NB4 (cell line): ENCODE data around the gene IL3RA.

Source experiments
- MYC ChIP-seq: IDR thresholded peaks from 2 replicates; pipeline ENCODE4 v1.6.1; 2011; ENCODE audit warnings: low read depth, low read length
- POLR2A ChIP-seq: IDR thresholded peaks from 2 replicates; pipeline ENCODE4 v1.6.1; 2011; ENCODE audit warnings: mild to moderate bottlenecking; ENCODE audit not compliant: insufficient read length; ENCODE audit errors: extremely low read depth
- TF ChIP-seq, protein P1 (sequence below): IDR thresholded peaks from one replicate; pipeline ENCODE4 v1.5.1; 2012; ENCODE audit warnings: low read depth, low read length
- TF ChIP-seq, protein P2 (sequence below): IDR thresholded peaks from 2 replicates; pipeline ENCODE4 v1.6.1; 2011; ENCODE audit warnings: low read depth, low read length

DNA sequence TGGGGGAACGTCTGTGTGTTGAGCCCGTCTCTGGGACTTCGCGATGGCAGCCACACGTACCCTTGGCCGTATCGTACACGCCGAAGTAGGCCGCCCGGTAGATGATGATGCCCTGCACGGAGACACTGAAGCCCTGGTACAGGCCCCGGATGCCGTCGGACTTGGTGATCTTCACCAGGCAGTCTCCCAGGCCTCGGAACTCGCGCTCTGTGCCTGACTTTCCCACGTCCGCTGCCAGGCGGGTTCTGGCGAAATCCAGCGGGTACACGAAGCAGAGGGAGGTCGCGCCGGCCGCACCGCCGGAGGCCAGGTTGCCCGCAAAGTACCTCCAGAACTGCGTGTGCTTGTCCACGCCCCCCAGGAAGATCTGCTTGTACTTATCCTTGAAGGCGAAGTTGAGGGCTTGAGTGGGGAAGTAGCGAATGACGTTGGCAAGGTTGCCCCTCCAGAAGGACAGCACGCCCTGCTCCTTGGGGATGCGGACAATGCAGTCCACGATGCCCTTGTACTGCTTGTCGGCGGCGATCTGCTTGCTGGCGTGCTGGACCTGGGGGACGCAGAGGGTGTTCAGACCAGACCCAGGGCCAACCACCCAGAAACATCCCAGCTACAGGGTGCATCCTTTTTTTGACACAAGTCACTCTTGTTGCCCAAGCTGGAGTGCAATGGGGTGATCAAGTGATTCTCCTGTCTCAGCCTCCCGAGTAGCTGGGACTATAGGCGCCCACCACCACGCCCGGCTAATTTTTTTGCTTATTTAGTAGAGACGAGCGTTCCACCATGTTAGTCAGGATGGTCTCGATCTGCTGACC is 52.8 kb downstream of the IL3RA start:
- TF ChIP-seq, protein P1, sequence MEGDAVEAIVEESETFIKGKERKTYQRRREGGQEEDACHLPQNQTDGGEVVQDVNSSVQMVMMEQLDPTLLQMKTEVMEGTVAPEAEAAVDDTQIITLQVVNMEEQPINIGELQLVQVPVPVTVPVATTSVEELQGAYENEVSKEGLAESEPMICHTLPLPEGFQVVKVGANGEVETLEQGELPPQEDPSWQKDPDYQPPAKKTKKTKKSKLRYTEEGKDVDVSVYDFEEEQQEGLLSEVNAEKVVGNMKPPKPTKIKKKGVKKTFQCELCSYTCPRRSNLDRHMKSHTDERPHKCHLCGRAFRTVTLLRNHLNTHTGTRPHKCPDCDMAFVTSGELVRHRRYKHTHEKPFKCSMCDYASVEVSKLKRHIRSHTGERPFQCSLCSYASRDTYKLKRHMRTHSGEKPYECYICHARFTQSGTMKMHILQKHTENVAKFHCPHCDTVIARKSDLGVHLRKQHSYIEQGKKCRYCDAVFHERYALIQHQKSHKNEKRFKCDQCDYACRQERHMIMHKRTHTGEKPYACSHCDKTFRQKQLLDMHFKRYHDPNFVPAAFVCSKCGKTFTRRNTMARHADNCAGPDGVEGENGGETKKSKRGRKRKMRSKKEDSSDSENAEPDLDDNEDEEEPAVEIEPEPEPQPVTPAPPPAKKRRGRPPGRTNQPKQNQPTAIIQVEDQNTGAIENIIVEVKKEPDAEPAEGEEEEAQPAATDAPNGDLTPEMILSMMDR = no peak
- TF ChIP-seq POLR2A (no peak), MYC (no peak)
- TF ChIP-seq, protein P2, sequence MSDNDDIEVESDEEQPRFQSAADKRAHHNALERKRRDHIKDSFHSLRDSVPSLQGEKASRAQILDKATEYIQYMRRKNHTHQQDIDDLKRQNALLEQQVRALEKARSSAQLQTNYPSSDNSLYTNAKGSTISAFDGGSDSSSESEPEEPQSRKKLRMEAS = no peak
